ENCODE measurements around the gene JPH2. TPM values are rescaled to one million over a fixed set of nuclear protein-coding genes. Genes with fewer than 3 reads are reported as not detected.

The JPH2 gene
- total RNA-seq, 1 experiment from 2014 or later: 0.81 TPM

- TF ChIP-seq FOXP1 (CRISPR knock-in tag; IDR thresholded peaks at IDR 0.05; ENCODE audit: borderline replicate concordance) (no peak), TCF7 (CRISPR knock-in tag; IDR thresholded peaks at IDR 0.05; ENCODE audit: low read depth) (no peak), FOXJ3 (CRISPR knock-in tag; IDR thresholded peaks at IDR 0.05; ENCODE audit: borderline replicate concordance) (no peak), ETV6 (CRISPR knock-in tag; IDR thresholded peaks at IDR 0.05) (no peak), E2F5 (CRISPR knock-in tag; IDR thresholded peaks at IDR 0.05) (no peak)
- TF ChIP-seq, protein P1, sequence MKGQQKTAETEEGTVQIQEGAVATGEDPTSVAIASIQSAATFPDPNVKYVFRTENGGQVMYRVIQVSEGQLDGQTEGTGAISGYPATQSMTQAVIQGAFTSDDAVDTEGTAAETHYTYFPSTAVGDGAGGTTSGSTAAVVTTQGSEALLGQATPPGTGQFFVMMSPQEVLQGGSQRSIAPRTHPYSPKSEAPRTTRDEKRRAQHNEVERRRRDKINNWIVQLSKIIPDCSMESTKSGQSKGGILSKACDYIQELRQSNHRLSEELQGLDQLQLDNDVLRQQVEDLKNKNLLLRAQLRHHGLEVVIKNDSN (CRISPR knock-in tag; IDR thresholded peaks at IDR 0.05): peak; percentile 74; the same call in 1 of the 2 replicates
Observed at GRCh38 chr20:44089987-44090674, 96.9 kb downstream of the JPH2 start (continued).

DNA sequence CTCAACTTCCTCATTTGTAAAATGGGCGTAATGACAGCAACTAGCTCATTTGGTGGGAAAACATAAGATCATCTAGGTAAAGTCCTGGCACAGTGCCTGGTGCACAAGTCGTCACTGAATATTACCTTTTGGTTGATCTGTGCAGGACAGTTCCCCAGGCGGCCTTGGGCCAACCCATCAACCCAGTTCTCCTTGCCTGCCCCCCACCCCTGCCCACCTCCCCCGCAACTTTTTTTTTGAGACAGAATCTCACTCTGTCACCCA is 99.2 kb downstream of the JPH2 start:
- Mint-ChIP-seq H3K27ac (no peak overlapping the region), H3K9me3 (no peaks in the 10 kb centered on the region), H3K4me3 (no peak overlapping the region), H3K36me3 (no peaks in the 10 kb centered on the region), H3K27me3 (ENCODE audit: low read depth) (no peaks in the 10 kb centered on the region), H3K4me1 (no peaks in the 10 kb centered on the region)
- ChIA-PET CTCF (interaction anchor here (0.7 kb wide), 1 partner anchor 351 kb away, joined by 3 read pairs; no protein-coding TSS in a partner anchor), POLR2A (no interaction called here)
- DNase-seq (ENCODE audit: low spot score): no peak
- no peak for ATAC-seq
- TF ChIP-seq, protein P2, sequence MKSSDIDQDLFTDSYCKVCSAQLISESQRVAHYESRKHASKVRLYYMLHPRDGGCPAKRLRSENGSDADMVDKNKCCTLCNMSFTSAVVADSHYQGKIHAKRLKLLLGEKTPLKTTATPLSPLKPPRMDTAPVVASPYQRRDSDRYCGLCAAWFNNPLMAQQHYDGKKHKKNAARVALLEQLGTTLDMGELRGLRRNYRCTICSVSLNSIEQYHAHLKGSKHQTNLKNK (CRISPR knock-in tag; IDR thresholded peaks at IDR 0.05): no peak
- TF ChIP-seq ZNF219 (CRISPR knock-in tag; IDR thresholded peaks at IDR 0.05; ENCODE audit: borderline replicate concordance): no peak

GRCh38 chr20:44087051-44087856 is 99.7 kb downstream of the JPH2 start:
- CTCF ChIA-PET: no interaction called here
- no peak overlapping the region for H3K4me3 Mint-ChIP-seq
- H3K36me3 Mint-ChIP-seq: no peaks in the 10 kb centered on the region
- TF ChIP-seq HMGA2 (CRISPR knock-in tag; IDR thresholded peaks at IDR 0.05) (no peak), SP1 (CRISPR knock-in tag; conservative IDR thresholded peaks at IDR 0.05) (no peak), ZNF396 (CRISPR knock-in tag; IDR thresholded peaks at IDR 0.05; ENCODE audit: borderline replicate concordance) (no peak), ERG (CRISPR knock-in tag; IDR thresholded peaks at IDR 0.05) (no peak), CBFB (CRISPR knock-in tag; IDR thresholded peaks at IDR 0.05; ENCODE audit: low read depth) (no peak), EMX1 (CRISPR knock-in tag; IDR thresholded peaks at IDR 0.05) (no peak), ZBTB21 (CRISPR knock-in tag; IDR thresholded peaks at IDR 0.05; ENCODE audit: borderline replicate concordance) (no peak), MYBL2 (CRISPR knock-in tag; IDR thresholded peaks at IDR 0.05) (no peak), PRRX2 (CRISPR knock-in tag; IDR thresholded peaks at IDR 0.05) (no peak), TP53 (CRISPR knock-in tag; IDR thresholded peaks at IDR 0.05) (no peak)
- no peaks in the 10 kb centered on the region for H3K27me3 Mint-ChIP-seq (ENCODE audit: low read depth)
- H3K27ac Mint-ChIP-seq: no peak overlapping the region
- DNase-seq (ENCODE audit: low spot score): no peak
- no peaks in the 10 kb centered on the region for H3K9me3 Mint-ChIP-seq
- no peak for ATAC-seq
- H3K4me1 Mint-ChIP-seq: no peaks in the 10 kb centered on the region
- POLR2A ChIA-PET: no interaction called here

All from WTC11 (cell line).